AG04450 (cell line): ENCODE data around the gene YOD1. TPM values are rescaled to one million over a fixed set of nuclear protein-coding genes. Genes with fewer than 3 reads are reported as not detected.

ENCODE experiments used
- CTCF ChIA-PET: fragments of 300-600, 350-600 bp; formaldehyde crosslinking; extraction: SDS; loops from one replicate; lab custom pipeline; 2022; ENCODE audit warnings: antibody characterized with exemption, inconsistent platforms; lab: Charles Lee
- POLR2A ChIA-PET: fragments of 350-600 bp; formaldehyde crosslinking; extraction: SDS; loops from one replicate; lab custom pipeline; 2021; ENCODE audit warnings: antibody characterized with exemption, inconsistent platforms; lab: Yijun Ruan, JAX
- DNase-seq: peaks from one replicate; pipeline ENCODE4 v3.0.0-alpha.2; 2011; ENCODE audit warnings: low read depth, low spot score
- H3K27ac ChIP-seq: one replicate; pipeline ENCODE4 v1.5.1; 2012; ENCODE audit warnings: low read depth, low read length, control low read depth
- H3K27me3 ChIP-seq: one replicate; pipeline ENCODE4 v1.6.0; 2012; ENCODE audit warnings: low read length; ENCODE audit not compliant: control insufficient read depth, insufficient read depth
- H3K4me3 ChIP-seq: 2 replicates; pipeline ENCODE4 v1.5.1; 2011; ENCODE audit warnings: mild to moderate bottlenecking, low read depth, low read length, control low read depth
- H3K9me3 ChIP-seq: 2 replicates; pipeline ENCODE4 v1.5.1; 2012; ENCODE audit warnings: low read length; ENCODE audit not compliant: control insufficient read depth, insufficient read depth
- polyA plus RNA-seq: library from polyadenylated mRNA; depleted of rRNA; stranded (reverse); fragments of >200 nt; gene quantifications from 2 replicates; pipeline ENCODE4 v1.2.3, GENCODE V29; 2011
- TF ChIP-seq, protein P1 (sequence below): IDR thresholded peaks from 2 replicates; pipeline ENCODE4 v1.5.1; 2011; ENCODE audit warnings: low read depth, low read length, control low read depth, inconsistent platforms

The YOD1 gene
- polyA plus RNA-seq, 1 experiment = 3.2 TPM

DNA sequence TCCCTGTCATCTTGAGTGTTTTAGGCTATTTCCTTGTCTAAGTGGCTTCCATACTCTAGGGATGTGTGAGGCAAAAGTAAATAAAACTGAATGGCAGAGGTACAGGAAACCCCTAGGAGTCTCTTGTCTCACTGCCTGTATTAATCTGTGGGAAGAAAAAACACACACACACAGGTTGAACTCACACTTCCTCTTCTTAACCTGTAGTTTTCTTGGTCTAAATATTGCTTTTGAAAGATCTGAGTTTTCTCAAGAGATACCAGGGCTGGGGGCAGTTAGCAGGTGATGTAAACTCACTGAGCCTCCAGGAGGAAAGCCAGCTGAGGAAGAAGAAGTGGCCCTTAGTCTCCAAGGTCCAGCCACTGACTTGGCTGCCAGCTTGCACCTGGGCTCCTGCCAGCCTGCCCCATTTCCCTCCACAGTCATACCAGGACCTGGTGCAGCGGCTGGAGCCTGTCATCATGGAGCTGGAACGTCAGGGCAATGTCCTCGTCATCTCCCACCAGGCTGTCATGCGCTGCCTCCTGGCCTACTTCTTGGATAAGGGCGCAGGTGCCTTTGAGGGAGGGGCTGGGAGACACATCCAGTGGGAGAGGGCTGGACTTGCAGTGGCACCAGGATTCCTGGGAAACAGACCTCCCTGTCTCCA is 19.0 kb upstream of the YOD1 start:
- TF ChIP-seq, protein P1, sequence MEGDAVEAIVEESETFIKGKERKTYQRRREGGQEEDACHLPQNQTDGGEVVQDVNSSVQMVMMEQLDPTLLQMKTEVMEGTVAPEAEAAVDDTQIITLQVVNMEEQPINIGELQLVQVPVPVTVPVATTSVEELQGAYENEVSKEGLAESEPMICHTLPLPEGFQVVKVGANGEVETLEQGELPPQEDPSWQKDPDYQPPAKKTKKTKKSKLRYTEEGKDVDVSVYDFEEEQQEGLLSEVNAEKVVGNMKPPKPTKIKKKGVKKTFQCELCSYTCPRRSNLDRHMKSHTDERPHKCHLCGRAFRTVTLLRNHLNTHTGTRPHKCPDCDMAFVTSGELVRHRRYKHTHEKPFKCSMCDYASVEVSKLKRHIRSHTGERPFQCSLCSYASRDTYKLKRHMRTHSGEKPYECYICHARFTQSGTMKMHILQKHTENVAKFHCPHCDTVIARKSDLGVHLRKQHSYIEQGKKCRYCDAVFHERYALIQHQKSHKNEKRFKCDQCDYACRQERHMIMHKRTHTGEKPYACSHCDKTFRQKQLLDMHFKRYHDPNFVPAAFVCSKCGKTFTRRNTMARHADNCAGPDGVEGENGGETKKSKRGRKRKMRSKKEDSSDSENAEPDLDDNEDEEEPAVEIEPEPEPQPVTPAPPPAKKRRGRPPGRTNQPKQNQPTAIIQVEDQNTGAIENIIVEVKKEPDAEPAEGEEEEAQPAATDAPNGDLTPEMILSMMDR = no peak
- Histone ChIP-seq H3K27me3 (no peaks in the 10 kb centered on the region), H3K4me3 (no peak overlapping the region), H3K9me3 (no peaks in the 10 kb centered on the region), H3K27ac (no peak overlapping the region)
- ChIA-PET CTCF (interaction anchor here (0.5 to 1.0 kb wide), 2 partner anchors 20 to 252 kb away, joined by 4 to 5 read pairs; no protein-coding TSS in a partner anchor), POLR2A (no interaction called here)
- no peak for DNase-seq

DNA sequence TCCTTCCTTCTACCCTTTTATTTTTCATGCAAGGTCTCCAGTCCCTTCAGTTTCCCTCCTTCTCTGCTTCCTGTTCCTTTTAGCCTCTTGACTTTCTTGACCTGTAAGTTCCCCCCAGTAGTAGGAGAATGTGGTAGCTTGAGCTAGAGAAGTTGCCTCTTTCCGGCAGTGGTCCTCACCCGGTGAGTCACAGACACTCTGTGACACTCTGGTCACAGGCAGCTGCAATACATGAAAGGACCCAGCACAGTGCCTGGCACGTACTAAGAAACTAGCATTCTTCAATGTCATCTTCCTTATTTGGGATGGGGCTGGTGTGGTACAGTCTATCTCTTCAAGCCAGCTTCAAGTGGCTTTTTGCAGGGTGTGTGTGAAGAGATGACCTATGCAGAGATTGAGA is 18.1 kb upstream of the YOD1 start:
- TF ChIP-seq, protein P1 = no peak
- no peak for DNase-seq
- no peak overlapping the region for H3K4me3 ChIP-seq
- H3K27me3 ChIP-seq = no peaks in the 10 kb centered on the region
- CTCF ChIA-PET = interaction anchor here (1.0 to 1.5 kb wide), 2 partner anchors 9 to 19 kb away, joined by 5 read pairs; no protein-coding TSS in a partner anchor
- POLR2A ChIA-PET = no interaction called here
- no peak overlapping the region for H3K27ac ChIP-seq
- H3K9me3 ChIP-seq = no peaks in the 10 kb centered on the region

DNA sequence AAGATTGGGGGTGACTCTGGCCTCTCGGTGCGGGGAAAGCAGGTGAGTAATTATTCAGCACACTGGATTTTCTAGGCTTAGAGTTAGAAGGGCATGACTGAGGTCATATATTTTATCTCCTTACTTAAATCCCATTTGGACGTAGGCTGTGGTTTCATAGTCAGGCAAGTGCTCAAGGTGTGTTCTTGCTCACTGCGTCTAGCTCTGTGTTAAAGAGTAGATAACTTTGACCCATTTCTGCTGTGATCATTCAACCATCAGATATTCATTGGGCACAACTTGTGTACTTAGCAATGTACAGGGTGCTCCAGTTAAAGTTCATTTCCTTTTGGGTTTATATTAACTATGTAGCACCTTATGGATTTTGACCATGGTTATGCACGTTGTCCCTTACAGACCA is 16.7 kb upstream of the YOD1 start:
- POLR2A ChIA-PET = no interaction called here

DNA sequence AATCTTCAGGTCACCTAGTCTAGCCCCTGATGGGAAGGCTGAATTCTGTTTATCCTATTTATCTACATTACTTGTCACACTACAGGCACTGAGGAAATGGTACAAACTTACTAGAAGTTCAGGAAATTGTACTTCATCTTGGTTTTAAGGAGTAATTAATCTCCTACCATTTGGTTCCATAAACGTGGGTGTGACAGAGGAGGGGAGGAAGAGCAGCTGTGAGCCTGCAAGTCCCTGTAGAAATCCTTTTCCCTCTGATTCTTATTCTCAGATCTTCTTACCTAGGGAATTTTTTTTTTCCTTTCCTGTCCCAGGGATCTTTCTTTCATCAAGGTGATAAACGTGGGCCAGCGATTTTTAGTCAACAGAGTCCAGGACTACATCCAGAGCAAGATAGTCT is 16.2 kb upstream of the YOD1 start:
- Histone ChIP-seq H3K4me3 (no peak overlapping the region), H3K9me3 (no peaks in the 10 kb centered on the region), H3K27ac (no peak overlapping the region), H3K27me3 (no peaks in the 10 kb centered on the region)
- POLR2A ChIA-PET = no interaction called here
- TF ChIP-seq, protein P1 = no peak
- no peak for DNase-seq
- CTCF ChIA-PET = no interaction called here

More for the DNA sequence above, 16.7 kb upstream of the YOD1 start:
- Histone ChIP-seq H3K27me3 (no peaks in the 10 kb centered on the region), H3K27ac (no peak overlapping the region), H3K9me3 (no peaks in the 10 kb centered on the region), H3K4me3 (no peak overlapping the region)
- TF ChIP-seq, protein P1 = no peak
- DNase-seq = no peak
- CTCF ChIA-PET = no interaction called here

DNA sequence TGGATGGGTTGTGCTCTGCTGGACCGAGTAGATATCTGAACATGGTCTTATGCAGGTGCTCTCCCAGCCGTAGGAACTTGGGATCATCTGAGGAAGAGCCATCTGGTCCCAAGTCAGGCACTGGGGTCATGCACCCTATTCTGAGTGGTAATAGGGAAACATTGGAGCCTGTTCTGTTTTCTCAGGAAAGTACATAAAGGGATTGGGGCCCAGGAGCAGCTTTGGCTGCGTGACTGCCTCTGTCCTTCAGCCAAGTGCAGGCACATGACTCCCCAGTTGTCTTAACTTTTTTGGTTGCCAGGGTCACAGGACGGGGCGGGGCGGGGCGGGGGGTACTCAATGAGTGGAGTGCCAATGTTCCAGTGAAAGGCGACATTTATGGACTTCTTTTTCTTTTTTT is 13.6 kb upstream of the YOD1 start:
- H3K9me3 ChIP-seq = no peaks in the 10 kb centered on the region
- POLR2A ChIA-PET = no interaction called here
- no peak overlapping the region for H3K27ac ChIP-seq
- H3K27me3 ChIP-seq = no peaks in the 10 kb centered on the region
- no peak overlapping the region for H3K4me3 ChIP-seq
- CTCF ChIA-PET = no interaction called here
- TF ChIP-seq, protein P1 = no peak
- no peak for DNase-seq
